ENCODE measurements around the gene TPD52L2.
"Not testable (repeated sequence)": the region's sequence is repeated elsewhere in the genome, so short reads cannot be mapped to it uniquely, and the experiment has no call there.

The TPD52L2 gene

GRCh38 chr20:63835021-63835858 lies 29.8 kb upstream of the TPD52L2 start:
- DNase-seq (ENCODE audit: low read depth): no peak

- no peak for DNase-seq (ENCODE audit: low read depth)
These were observed 28.4 kb upstream of the TPD52L2 start for GRCh38 chr20:63836458-63837344.

- DNase-seq (ENCODE audit: low read depth): no peak
These were observed 27.6 kb upstream of the TPD52L2 start for GRCh38 chr20:63837479-63837878.

- DNase-seq (ENCODE audit: low read depth): no peak
These were observed 25.4 kb upstream of the TPD52L2 start for GRCh38 chr20:63839620-63840019.

DNA sequence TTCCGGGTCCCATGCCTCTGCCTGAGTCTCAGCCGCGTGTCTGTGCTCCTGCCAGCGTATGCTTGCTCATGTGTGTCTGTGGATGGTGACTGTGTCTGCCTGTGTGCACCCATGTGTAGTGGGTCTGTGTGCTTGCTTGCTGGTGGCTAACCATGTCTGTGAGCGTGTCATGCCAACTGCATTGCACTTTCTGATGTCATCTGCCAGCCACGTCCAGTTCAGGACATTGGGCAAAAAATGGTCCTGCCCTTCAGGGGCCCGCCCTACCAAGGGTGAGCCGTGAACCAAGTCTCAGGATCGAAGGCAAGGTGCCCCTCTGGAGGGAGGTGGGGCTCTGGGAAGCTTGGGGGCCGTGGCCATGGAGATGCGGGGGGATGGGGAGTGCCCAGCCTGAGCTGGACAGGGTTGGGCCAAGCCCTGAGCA lies 24.7 kb upstream of the TPD52L2 start:
- DNase-seq (ENCODE audit: low read depth): no peak

GRCh38 chr20:63842258-63842657 lies 22.8 kb upstream of the TPD52L2 start:
- DNase-seq (ENCODE audit: low read depth): no peak

DNA sequence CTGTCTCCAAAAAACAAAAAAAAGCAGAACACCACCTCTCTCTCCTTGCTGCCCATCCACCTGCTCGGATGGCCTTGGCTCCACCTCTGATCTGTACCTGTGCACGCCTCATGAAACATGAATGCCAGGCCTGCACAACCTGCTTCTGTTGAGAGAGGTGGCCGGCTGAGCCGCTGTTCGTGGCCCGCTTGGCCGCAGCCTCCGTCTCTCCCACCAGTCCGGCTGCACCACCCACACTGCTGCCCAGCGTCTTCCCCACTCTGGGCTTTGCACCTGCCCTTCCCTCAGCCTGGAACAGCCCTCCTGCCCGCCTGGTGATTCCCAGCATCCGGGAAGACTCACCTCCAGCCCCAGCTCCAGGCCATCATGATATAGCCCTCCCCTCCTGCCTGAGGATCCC lies 21.8 kb upstream of the TPD52L2 start:
- no peak for DNase-seq (ENCODE audit: low read depth)

- no peak for DNase-seq (ENCODE audit: low read depth)
These were observed 21.3 kb upstream of the TPD52L2 start for GRCh38 chr20:63843778-63844177.

GRCh38 chr20:63844511-63844991 lies 20.5 kb upstream of the TPD52L2 start:
- DNase-seq (ENCODE audit: low read depth): no peak

DNA sequence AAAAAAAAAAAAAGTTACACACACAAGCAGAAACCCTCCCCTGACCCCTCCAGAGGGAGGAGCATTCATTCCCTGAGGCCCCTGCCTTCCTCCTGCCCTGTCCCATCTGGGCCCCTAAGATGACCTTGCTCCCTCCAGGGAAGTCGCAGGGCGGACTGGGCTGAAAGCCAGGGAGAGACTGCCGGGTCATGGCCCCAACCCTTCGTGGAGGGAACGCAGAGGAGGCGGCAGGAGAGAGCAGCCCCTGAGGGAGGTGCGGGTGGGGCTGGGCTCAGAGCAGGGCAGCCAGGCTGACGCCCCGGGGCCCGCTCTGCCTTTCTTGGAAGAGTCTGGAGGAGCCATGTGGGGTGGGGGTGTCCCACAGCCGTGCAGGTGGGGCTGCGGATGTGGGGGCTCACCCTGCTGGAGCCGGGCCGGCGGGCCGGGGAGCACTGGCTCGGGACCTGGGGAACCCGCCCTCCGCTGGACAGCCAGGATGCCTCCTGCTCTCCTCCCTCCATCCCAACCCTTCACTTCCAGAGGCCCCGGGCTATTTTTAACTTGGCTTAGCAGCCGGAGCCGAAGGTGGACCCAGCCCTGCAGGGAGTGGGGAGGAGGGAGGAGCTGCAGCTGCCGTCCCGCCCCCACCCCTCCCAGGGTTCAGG lies 18.8 kb upstream of the TPD52L2 start:
- no peak for DNase-seq (ENCODE audit: low read depth)

DNA sequence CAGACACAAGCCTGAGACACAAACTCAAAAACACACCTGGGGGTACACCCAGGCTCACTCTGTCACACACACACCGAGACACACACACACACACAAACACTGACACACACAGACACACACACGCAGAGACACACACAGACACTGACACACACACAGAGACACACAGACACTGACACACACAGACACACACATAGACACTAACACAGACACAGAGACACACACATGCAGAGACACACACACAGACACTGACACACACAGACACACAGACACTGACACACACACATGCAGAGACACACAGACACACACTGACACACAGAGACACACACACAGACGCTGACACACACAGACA lies 18.2 kb upstream of the TPD52L2 start:
- DNase-seq (ENCODE audit: low read depth): no peak

DNA sequence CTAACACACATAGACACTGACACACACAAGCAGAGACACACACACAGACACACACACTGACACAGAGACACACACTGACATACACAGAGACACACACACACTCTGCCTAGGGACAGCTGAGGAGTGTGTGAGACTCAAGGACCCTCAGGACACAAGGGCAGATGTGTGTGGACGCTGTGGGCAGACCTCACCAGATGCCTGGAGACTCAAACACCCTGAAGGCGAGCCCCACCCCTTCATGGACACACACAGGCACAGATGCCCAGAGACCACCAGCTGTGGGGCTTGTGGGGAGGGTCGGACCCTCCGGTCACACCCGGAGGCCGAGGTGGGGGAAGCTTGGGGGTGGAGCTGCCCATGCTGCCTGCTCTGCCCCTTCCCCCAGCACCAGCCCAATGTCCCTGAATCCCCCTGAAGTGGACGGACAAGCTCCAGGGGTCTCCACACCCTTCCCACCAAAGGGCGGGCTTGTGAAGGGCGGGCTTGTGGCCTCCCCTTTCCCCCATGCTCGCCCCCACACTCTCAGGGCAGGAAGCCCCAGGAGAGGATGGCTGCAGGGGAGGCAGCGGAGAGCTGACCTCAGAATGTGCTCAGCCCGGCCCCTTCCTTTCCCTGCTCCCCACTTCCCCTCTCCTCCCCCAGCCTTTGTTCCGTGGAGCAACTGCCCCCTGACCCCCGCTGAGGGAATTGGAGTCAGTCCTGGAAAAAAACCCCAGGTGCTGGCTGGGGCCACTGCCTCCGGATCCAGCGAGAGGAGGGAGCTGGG lies 17.6 kb upstream of the TPD52L2 start:
- DNase-seq (ENCODE audit: low read depth): no peak

GRCh38 chr20:63848003-63848911 lies 16.8 kb upstream of the TPD52L2 start:
- DNase-seq (ENCODE audit: low read depth): no peak

- no peak for DNase-seq (ENCODE audit: low read depth)
These were observed 14.2 kb upstream of the TPD52L2 start for GRCh38 chr20:63850689-63851547.

DNA sequence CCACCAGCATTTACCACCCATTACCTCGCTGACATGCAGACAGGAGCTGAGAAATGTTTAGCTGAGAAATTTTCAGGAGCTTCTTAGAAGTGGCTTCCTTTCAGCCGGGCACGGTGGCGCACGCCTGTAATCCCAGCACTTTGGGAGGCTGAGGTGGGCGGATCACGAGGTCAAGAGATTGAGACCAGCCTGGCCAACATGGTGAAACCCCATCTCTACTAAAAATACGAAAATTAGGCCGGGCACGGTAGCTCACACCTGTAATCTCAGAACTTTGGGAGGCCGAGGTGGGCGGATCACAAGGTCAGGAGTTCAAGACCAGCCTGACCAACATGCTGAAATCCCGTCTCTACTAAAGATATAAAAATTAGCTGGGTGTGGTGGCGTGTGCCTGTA lies 13.5 kb upstream of the TPD52L2 start:
- not testable (repeated sequence) for DNase-seq (ENCODE audit: low read depth)

DNA sequence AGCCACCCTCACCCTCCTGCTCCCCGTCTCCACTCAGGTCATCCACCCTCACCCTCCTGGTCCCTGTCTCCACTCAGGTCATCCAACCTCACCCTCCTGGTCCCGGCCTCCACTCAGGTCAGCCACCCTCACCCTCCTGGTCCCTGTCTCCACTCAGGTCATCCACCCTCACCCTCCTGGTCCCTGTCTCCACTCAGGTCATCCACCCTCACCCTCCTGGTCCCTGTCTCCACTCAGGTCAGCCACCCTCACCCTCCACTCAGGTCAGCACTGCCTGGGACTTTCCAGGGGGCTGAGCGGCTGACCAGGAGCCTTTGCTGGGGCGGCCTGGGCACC lies 11.4 kb upstream of the TPD52L2 start:
- not testable (repeated sequence) for DNase-seq (ENCODE audit: low read depth)

- DNase-seq (ENCODE audit: low read depth): no peak
These were observed 10.9 kb upstream of the TPD52L2 start for GRCh38 chr20:63854069-63854765.

DNA sequence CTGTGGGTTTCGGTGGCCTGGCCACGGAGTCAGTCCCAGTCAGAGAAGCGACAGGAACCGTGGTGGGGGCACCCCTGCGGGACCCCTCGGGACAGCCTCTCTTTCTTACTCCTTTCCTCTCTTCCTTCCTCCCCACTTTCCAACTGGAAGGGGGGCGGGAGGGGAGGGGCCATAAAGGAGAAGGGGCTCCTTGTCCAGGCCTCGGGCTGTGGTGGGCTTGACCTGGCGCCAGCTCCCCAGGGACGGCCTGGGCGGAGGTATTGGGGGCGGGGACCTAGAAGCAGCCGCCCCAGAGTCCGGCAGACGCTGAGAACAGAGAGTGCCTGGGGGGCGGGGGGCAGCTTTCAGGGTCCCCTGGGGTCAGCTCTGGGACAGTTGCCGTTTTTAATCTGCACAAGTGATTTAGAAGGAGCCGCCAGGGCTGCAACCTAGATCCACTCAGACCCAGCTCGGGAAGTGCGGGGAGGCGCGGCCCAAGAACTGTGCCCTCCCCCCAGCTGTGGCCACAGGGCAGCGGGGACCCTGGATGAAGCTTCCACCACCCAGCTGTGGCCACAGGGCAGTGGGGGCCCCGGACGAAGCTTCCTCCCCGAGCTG lies 10.2 kb upstream of the TPD52L2 start:
- DNase-seq (ENCODE audit: low read depth): no peak
